GM10266 (cell line): Measurements from ENCODE around the gene RAB29.

Source experiments
- DNase-seq: peaks from one replicate; pipeline ENCODE4 v3.0.0; 2012; ENCODE audit errors: extremely low spot score
- TF ChIP-seq, protein P1 (sequence below): IDR thresholded peaks from 2 replicates; pipeline ENCODE4 v1.5.1; 2012; ENCODE audit warnings: mild to moderate bottlenecking, low read depth; ENCODE audit not compliant: control insufficient read depth, insufficient read depth; ENCODE audit errors: missing control alignments

The RAB29 gene

GRCh38 chr1:205805082-205805711 lies 29.9 kb upstream of the RAB29 start:
- no peak for DNase-seq

GRCh38 chr1:205804605-205805004 lies 29.3 kb upstream of the RAB29 start:
- TF ChIP-seq, protein P1, sequence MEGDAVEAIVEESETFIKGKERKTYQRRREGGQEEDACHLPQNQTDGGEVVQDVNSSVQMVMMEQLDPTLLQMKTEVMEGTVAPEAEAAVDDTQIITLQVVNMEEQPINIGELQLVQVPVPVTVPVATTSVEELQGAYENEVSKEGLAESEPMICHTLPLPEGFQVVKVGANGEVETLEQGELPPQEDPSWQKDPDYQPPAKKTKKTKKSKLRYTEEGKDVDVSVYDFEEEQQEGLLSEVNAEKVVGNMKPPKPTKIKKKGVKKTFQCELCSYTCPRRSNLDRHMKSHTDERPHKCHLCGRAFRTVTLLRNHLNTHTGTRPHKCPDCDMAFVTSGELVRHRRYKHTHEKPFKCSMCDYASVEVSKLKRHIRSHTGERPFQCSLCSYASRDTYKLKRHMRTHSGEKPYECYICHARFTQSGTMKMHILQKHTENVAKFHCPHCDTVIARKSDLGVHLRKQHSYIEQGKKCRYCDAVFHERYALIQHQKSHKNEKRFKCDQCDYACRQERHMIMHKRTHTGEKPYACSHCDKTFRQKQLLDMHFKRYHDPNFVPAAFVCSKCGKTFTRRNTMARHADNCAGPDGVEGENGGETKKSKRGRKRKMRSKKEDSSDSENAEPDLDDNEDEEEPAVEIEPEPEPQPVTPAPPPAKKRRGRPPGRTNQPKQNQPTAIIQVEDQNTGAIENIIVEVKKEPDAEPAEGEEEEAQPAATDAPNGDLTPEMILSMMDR = no peak
- no peak for DNase-seq

More at GRCh38 chr1:205805082-205805711, 29.9 kb upstream of the RAB29 start:
- TF ChIP-seq, protein P1 = no peak

DNA sequence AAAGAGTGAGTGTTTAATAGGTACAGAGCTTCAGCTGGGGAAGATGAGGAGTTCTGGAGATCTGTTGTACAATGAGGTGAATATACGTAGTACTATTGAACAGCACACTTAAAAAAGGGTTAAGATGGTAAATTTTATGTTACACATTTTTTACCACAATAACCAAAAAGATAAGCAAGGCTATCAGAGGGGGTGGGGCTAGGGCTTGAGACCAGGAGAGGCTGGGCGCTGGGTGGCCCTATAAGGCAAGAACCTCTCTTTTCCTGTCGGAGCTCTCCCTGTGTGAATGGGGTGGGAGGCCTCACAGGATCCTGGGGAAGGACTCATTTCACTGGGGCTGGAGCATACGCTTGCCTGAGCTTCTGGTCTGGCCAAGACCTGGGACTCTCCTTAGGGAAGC lies 28.7 kb upstream of the RAB29 start:
- no peak for DNase-seq
- TF ChIP-seq, protein P1 = no peak

GRCh38 chr1:205802060-205802459 lies 26.8 kb upstream of the RAB29 start:
- no peak for DNase-seq
- TF ChIP-seq, protein P1 = no peak

- no peak for DNase-seq
- TF ChIP-seq, protein P1 = no peak
These were observed 25.9 kb upstream of the RAB29 start for GRCh38 chr1:205800981-205801703.

GRCh38 chr1:205800427-205800826 lies 25.1 kb upstream of the RAB29 start:
- no peak for DNase-seq
- TF ChIP-seq, protein P1 = no peak

- DNase-seq = no peak
- TF ChIP-seq, protein P1 = no peak
These were observed 23.3 kb upstream of the RAB29 start for GRCh38 chr1:205798577-205798976.
